Neural crest cell (in vitro differentiated cells): ENCODE measurements around the gene S1PR1. TPM values are rescaled to one million over a fixed set of nuclear protein-coding genes. Genes with fewer than 3 reads are reported as not detected.

Source experiments
- DNase-seq: peaks from one replicate; pipeline ENCODE4 v3.0.0; 2021; ENCODE audit warnings: low read depth, mixed read lengths, low spot score
- H3K27ac Mint-ChIP-seq: one replicate; pipeline ENCODE4 v1.8.0; 2021; ENCODE audit warnings: mild to moderate bottlenecking, mixed read lengths; ENCODE audit not compliant: unreplicated experiment
- H3K27me3 Mint-ChIP-seq: 2 replicates; pipeline ENCODE4 v1.8.0; 2021; ENCODE audit warnings: low read depth, mild to moderate bottlenecking, mixed read lengths
- H3K36me3 Mint-ChIP-seq: 2 replicates; pipeline ENCODE4 v1.8.0; 2021; ENCODE audit warnings: low read depth, mild to moderate bottlenecking, mixed read lengths
- H3K4me1 Mint-ChIP-seq: 2 replicates; pipeline ENCODE4 v1.8.0; 2021; ENCODE audit warnings: mixed read lengths
- H3K4me3 Mint-ChIP-seq: one replicate; pipeline ENCODE4 v1.8.0; 2021; ENCODE audit warnings: mild to moderate bottlenecking, mixed read lengths
- H3K9me3 Mint-ChIP-seq: 2 replicates; pipeline ENCODE4 v1.8.0; 2021; ENCODE audit warnings: mixed read lengths
- CTCF ChIP-seq: fragments of 200-600 bp; sonication (generic); conservative IDR thresholded peaks from 2 replicates; pipeline ENCODE4 v1.5.0; 2021; ENCODE audit warnings: antibody characterized with exemption, mild to moderate bottlenecking
- total RNA-seq: library from RNA; stranded (reverse); gene quantifications from 2 replicates; pipeline ENCODE4 v1.2.1, GENCODE V29; 2021

Gene S1PR1
- total RNA-seq, 1 donor from 2014 or later = 21.6 TPM

GRCh38 chr1:101193733-101194169 lies 43.1 kb upstream of the S1PR1 start:
- no peak for DNase-seq
- H3K27me3 Mint-ChIP-seq = no peaks in the 10 kb centered on the region
- H3K9me3 Mint-ChIP-seq = peaks cover 3% of the 10 kb centered on the region
- H3K4me1 Mint-ChIP-seq = no peaks in the 10 kb centered on the region
- H3K27ac Mint-ChIP-seq = no peak overlapping the region
- no peak overlapping the region for H3K4me3 Mint-ChIP-seq
- no peak for TF ChIP-seq CTCF
- H3K36me3 Mint-ChIP-seq = no peaks in the 10 kb centered on the region

- Mint-ChIP-seq H3K27me3 (no peaks in the 10 kb centered on the region), H3K36me3 (no peaks in the 10 kb centered on the region), H3K4me3 (no peak overlapping the region)
Observed at GRCh38 chr1:101194746-101195145, 42.1 kb upstream of the S1PR1 start.

GRCh38 chr1:101196668-101197067 lies 40.2 kb upstream of the S1PR1 start:
- Mint-ChIP-seq H3K4me3 (no peak overlapping the region), H3K36me3 (no peaks in the 10 kb centered on the region), H3K4me1 (no peaks in the 10 kb centered on the region), H3K27ac (no peak overlapping the region), H3K27me3 (no peaks in the 10 kb centered on the region), H3K9me3 (peaks cover 3% of the 10 kb centered on the region)
- no peak for DNase-seq
- no peak for TF ChIP-seq CTCF

More at GRCh38 chr1:101194746-101195145, 42.1 kb upstream of the S1PR1 start:
- Mint-ChIP-seq H3K9me3 (peaks cover 3% of the 10 kb centered on the region), H3K4me1 (no peaks in the 10 kb centered on the region), H3K27ac (no peak overlapping the region)
- no peak for TF ChIP-seq CTCF
- DNase-seq = no peak

- TF ChIP-seq CTCF = no peak
- no peak for DNase-seq
- no peaks in the 10 kb centered on the region for H3K36me3 Mint-ChIP-seq
- no peaks in the 10 kb centered on the region for H3K27me3 Mint-ChIP-seq
- peaks cover 3% of the 10 kb centered on the region for H3K9me3 Mint-ChIP-seq
- no peak overlapping the region for H3K27ac Mint-ChIP-seq
- no peaks in the 10 kb centered on the region for H3K4me1 Mint-ChIP-seq
- no peak overlapping the region for H3K4me3 Mint-ChIP-seq
Observed at GRCh38 chr1:101198842-101199636, 37.8 kb upstream of the S1PR1 start.

DNA sequence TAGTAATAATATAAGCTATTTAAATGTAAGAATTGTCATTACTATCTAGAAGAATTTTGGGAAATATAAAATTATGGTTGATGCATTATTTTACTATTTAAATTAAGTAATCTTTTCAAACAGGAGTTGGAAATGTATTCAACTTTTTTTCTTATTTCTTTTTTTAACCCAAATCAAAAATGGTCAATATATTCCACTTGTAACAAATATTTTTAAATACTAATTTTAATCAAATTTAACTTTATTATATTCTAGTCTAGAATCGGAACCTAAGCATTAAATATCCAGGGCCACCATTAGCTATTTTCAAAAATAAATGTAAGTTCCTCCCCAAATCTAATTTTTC lies 37.2 kb upstream of the S1PR1 start:
- Mint-ChIP-seq H3K27ac (no peak overlapping the region), H3K4me1 (no peaks in the 10 kb centered on the region), H3K9me3 (peaks cover 3% of the 10 kb centered on the region), H3K36me3 (no peaks in the 10 kb centered on the region), H3K4me3 (no peak overlapping the region), H3K27me3 (no peaks in the 10 kb centered on the region)
- no peak for TF ChIP-seq CTCF
- DNase-seq = no peak
